Measurements from ENCODE around the gene RNF150.

GRCh38 chr4:141142423-141142822 lies 9.2 kb upstream of the RNF150 start:
- TF ChIP-seq CTCF (IDR thresholded peaks at IDR 0.05) (no peak), POLR2A (IDR thresholded peaks at IDR 0.05) (no peak)

Measured in body of pancreas (tissue), 4 donors.